Lower leg skin (tissue), 4 donors: ENCODE measurements around the gene LHX4. TPM values are rescaled to one million over a fixed set of nuclear protein-coding genes. Genes with fewer than 3 reads are reported as not detected.

Experiments used
- DNase-seq, 2 donors: peaks; one replicate each; pipeline ENCODE4 v3.0.0-alpha.2; 2019; ENCODE audit warnings: low spot score in 2 of 2
- H3K4me3 ChIP-seq: fragments of 200-600 bp; sonication (generic); 2 replicates; pipeline ENCODE4 v1.5.1; 2017; ENCODE audit warnings: mild to moderate bottlenecking, low read depth; ENCODE audit not compliant: poor library complexity, severe bottlenecking
- POLR2A ChIP-seq, 2 donors: fragments of 450-650 bp; IDR thresholded peaks; one replicate each; pipeline ENCODE4 v1.6.1; 2016 to 2017; ENCODE audit warnings: antibody characterized with exemption in 2 of 2, mild to moderate bottlenecking in 1 of 2, moderate library complexity in 1 of 2
- WGBS, 2 donors: methylation state at CpG; one replicate each; pipeline ENCODE4 v1.1.5; 2018; 5-methylcytosine and 5-hydroxymethylcytosine counted together
- intact Hi-C: fragments of 100-400 bp; cut with DNase I; formaldehyde crosslinking; loops from one replicate; pipeline ENCODE4 v1.15.0; 2023; ENCODE audit warnings: low total_unique reads
- total RNA-seq, 4 donors: library from RNA; depleted of rRNA; stranded (reverse); fragments of >200 nt; gene quantifications; one replicate each; pipeline ENCODE4 v1.1.0, GENCODE V29; 2016
- TF ChIP-seq, protein P1 (sequence below), 3 donors: fragments of 450-650 bp; IDR thresholded peaks; one replicate each; pipeline ENCODE4 v1.5.1; 2016; ENCODE audit warnings: antibody characterized with exemption in 3 of 3, mild to moderate bottlenecking in 3 of 3, moderate library complexity in 2 of 3

The LHX4 gene
- total RNA-seq, 4 donors from 2014 or later, result 0.08 to 0.32 (median 0.17) TPM; not detected in 1

DNA sequence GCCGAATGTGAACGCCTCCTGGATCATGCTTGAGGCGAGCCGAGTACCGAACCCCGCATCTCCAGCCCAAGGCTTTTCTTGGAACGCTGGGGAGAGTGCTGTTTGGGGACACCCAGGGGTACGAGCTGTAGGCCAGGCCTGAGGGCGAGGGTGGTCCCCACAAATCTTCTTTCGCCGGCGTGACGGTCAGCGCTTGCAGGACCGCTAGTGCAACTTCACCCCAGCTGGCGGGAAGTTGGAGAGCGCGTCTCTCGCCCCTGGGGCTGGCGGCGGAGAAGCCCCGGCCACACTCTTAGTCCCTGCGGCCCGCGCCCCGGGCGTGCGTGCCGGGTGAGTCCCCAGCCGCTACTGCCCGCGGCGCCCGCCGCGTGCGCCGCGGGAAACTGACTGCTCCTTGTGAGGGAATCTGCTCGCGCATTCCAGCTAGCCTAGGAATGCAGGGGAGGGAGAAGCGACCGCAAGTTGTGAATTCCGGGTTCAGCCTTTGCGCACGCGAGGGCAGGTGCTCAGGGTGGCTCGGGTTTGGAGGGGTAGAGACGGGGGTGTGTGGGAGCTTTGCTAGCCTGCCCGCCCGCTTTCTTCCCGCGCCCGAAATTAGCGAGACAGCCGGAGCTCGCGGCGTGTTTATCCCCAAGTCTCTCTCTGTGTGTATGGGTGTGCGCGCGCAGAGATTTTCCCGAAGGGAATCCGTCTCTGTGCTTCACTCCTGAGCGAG lies 884 bp downstream of the LHX4 start:
- WGBS, 2 donors, result 1 to 2% methylated on average over 15 to 48 of the region's 65 CpGs
- H3K4me3 ChIP-seq, result peak overlapping the region; percentile 37
- TF ChIP-seq, protein P1, sequence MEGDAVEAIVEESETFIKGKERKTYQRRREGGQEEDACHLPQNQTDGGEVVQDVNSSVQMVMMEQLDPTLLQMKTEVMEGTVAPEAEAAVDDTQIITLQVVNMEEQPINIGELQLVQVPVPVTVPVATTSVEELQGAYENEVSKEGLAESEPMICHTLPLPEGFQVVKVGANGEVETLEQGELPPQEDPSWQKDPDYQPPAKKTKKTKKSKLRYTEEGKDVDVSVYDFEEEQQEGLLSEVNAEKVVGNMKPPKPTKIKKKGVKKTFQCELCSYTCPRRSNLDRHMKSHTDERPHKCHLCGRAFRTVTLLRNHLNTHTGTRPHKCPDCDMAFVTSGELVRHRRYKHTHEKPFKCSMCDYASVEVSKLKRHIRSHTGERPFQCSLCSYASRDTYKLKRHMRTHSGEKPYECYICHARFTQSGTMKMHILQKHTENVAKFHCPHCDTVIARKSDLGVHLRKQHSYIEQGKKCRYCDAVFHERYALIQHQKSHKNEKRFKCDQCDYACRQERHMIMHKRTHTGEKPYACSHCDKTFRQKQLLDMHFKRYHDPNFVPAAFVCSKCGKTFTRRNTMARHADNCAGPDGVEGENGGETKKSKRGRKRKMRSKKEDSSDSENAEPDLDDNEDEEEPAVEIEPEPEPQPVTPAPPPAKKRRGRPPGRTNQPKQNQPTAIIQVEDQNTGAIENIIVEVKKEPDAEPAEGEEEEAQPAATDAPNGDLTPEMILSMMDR (IDR thresholded peaks at IDR 0.05), result no peak
- TF ChIP-seq POLR2A (IDR thresholded peaks at IDR 0.05), result no peak
- DNase-seq, result no peak
- intact Hi-C loops, result no loop called here

DNA sequence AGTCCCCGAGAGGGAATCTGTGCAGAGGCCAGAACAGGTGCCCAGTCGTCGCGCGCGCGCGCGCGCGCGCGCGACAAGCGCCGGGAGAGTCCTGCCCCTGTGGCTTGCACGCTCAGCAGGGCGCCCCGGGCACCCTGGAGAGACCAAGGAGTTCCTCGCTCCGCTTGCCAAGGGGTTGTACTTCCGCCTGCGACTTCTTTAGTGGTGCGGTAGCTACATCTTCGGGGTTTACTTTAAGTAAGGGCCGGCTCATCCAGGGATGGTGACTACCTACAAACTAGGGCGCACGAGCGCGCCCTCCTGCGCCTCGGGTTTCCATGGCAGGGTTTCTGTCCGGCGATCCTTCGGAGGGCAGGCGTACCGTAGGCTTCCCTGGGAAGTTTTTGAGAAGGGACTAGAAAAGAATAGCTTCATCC lies 1.4 kb downstream of the LHX4 start:
- no peak overlapping the region for H3K4me3 ChIP-seq
- TF ChIP-seq POLR2A (IDR thresholded peaks at IDR 0.05), result no peak
- TF ChIP-seq, protein P1 (IDR thresholded peaks at IDR 0.05), result no peak
- intact Hi-C loops, result no loop called here
- DNase-seq, result no peak
- 0 to 1% methylated on average over 37 of the region's 37 CpGs for WGBS, 2 donors

GRCh38 chr1:180231936-180232335 lies 1.9 kb downstream of the LHX4 start:
- no peak for DNase-seq
- intact Hi-C loops, result no loop called here
- no peak overlapping the region for H3K4me3 ChIP-seq
- WGBS, 2 donors, result 1 to 2% methylated on average over 14 of the region's 14 CpGs
- no peak for TF ChIP-seq POLR2A (IDR thresholded peaks at IDR 0.05)
- TF ChIP-seq, protein P1 (IDR thresholded peaks at IDR 0.05), result no peak

GRCh38 chr1:180232521-180233043 lies 2.5 kb downstream of the LHX4 start:
- TF ChIP-seq POLR2A (IDR thresholded peaks at IDR 0.05), result no peak
- TF ChIP-seq, protein P1 (IDR thresholded peaks at IDR 0.05), result no peak
- 17 to 18% methylated on average over 11 of the region's 11 CpGs for WGBS, 2 donors
- DNase-seq, result no peak
- H3K4me3 ChIP-seq, result no peak overlapping the region
- intact Hi-C loops, result no loop called here

DNA sequence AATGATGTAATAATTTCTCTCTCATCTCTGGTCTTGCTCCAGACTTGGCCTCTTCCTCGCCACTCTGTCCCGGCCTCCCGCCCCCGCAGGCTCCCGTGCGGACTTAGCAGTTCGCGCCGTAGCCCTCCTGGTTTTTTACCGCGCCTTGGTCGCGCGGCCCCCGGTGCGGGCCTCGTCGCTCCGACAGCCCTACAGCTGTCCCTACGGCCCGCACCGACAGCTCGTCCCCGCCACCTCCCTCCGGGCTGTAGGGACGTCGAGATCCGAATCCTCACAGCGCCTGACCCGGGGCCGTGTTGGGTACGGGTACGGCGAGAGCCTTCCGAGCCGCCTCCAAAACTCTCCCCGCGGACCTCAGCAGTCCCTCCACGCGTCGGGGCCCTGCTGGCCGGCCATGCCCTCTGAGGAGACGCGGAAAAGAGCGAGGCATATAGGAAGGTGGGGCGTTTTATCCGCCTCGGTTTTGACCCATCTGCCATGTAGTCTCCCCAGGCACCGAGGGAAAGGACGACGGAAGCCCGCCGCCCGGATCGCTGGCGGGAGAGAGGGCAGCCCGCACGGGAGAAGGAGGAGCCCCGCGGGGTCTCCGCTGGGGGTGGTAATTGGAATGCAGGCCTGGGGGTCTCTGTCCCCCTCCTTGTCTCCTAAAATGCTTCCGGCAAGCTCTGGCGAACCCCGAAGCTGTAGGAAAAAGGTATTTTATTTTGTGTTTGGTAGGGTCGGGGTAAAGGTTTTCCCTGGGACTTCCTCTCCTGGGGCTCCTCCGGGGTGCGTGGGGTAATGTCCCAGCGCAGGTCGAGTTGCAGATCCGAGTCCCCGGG lies 3.3 kb downstream of the LHX4 start:
- no peak overlapping the region for H3K4me3 ChIP-seq
- 3 to 4% methylated on average over 56 to 67 of the region's 71 CpGs for WGBS, 2 donors
- TF ChIP-seq, protein P1 (IDR thresholded peaks at IDR 0.05), result no peak
- TF ChIP-seq POLR2A (IDR thresholded peaks at IDR 0.05), result no peak
- DNase-seq, result no peak
- intact Hi-C loops, result no loop called here
